NCI-H1417 treated with DMSO at 0.1 percent for 48 hours (cell line): ENCODE results near the gene EP400.
"Not testable (repeated sequence)": the region's sequence is repeated elsewhere in the genome, so short reads cannot be mapped to it uniquely, and the experiment has no call there.

Experiments
- DNase-seq: peaks from one replicate; lab custom pipeline; 2025; lab: John Stamatoyannopoulos, UW

The EP400 gene

DNA sequence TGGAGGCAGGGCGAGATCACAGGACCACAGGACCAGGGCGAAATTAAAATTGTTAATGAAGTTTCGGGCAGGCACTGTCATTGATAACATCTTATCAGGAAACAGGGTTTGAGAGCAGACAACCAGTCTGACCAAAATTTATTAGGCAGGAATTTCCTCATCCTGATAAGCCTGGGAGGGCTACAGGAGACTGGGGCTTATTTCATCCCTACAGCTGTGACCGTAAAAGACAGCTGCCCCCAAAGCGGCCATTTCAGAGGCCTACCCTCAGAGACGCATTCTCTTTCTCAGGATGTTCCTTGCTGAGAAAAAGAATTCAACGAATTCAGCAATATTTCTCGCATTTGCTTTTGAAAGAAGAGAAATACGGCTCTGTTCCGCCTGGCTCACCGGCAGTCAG is 97.9 kb downstream of the EP400 start:
- not testable (repeated sequence) for DNase-seq

GRCh38 chr12:132049442-132049841 is 99.7 kb downstream of the EP400 start:
- no peak for DNase-seq

GRCh38 chr12:132049876-132050275 is 100.1 kb downstream of the EP400 start:
- DNase-seq: no peak

- not testable (repeated sequence) for DNase-seq
These were observed 102.0 kb downstream of the EP400 start for GRCh38 chr12:132051718-132052117.

DNA sequence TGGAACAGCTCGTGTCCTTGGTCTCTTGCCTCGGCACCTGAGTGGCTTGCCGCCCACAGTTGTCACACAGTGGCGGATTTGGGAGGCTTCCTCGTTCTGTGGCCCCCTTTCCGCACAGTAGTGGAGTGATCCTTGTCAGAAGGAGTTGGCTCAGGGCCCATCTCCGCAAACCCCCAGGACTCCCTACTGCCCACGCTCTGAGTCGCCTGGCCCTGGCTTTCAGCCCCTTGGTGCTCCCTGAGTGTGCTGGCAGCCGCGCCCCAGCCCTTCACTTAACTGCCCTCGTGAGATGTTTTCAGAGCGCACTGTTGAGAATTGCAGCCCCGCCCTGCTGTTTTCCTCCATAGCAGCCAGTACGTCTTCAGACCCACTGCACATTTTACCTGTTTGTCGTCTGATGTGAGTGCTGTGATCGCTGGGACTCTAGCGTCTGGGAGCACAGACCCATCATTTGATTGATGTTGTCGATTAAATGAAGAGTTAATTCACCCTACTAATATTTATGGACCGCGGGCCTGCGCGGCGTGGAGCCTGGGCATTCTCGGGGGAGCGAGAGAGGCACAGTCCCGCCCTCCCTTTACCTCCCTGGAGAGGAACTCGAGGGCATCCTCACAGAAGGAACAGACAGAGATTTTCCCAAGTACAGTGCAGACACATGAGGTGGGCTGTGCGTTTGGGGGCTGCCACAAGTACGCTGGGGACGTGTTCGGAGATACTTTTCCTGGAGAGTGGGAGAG is 102.6 kb downstream of the EP400 start:
- DNase-seq: no peak

- no peak for DNase-seq
These were observed 103.9 kb downstream of the EP400 start for GRCh38 chr12:132053338-132054330.

- DNase-seq: no peak
These were observed 105.2 kb downstream of the EP400 start for GRCh38 chr12:132054983-132055382.

- DNase-seq: no peak
These were observed 105.9 kb downstream of the EP400 start for GRCh38 chr12:132055535-132056096.

DNA sequence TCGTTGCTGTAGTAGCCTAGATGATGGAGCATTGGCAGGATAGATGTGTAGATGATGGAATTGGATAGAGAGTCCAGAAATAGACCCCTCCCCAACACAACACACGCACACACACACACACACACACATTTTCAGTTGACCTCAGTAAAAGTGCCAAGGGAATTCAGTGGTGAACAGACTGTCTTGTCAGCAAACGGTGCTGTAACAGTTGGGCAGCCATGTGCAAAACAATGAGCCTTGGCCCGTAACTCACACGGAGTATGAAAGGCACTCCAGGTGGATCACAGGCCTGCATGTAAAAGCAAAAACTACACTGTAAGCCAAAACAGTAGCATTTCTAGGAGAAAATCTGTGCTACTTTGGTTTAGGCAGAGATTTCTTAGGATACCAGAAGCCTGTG is 106.6 kb downstream of the EP400 start:
- DNase-seq: no peak

DNA sequence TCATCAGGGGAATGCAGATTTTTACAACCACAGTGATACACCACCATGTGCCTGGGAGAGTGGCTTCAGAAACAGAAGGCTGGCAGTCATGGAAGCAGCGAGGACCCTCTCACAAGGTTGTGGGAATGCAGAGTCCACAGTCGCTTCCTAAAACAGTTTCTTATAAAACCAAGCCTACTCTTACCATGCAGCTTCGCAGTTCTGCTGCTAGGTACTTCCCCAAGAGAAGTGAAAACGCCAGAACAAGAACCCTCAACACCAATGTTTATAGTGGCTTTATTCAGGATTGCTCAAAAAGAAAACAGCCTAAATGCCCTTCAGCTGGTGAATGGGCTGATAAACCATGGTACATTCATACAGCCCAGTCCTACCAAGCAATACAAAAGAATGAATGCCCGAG is 107.2 kb downstream of the EP400 start:
- DNase-seq: no peak

GRCh38 chr12:132057691-132058090 is 107.9 kb downstream of the EP400 start:
- no peak for DNase-seq

- DNase-seq: no peak
These were observed 111.5 kb downstream of the EP400 start for GRCh38 chr12:132061197-132061596.

GRCh38 chr12:132061641-132062430 is 112.1 kb downstream of the EP400 start:
- DNase-seq: no peak

DNA sequence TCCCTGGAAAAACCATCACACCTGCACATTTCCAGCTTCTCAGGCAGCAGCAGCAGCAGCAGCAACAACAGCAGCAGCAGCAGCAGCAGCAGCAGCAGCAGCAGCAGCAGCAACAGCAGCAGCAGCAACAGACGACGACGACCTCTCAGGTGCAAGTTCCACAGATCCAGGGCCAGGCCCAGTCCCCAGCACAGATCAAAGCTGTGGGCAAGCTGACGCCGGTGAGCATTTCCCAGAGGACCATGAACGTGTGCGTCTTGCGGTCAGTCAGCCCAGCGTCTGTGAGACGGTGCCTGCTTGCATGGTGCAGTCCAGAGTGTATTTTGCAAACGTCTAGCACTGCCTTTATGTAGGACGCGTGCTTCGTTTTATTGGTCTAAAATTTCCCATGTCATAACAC is 112.7 kb downstream of the EP400 start:
- DNase-seq: no peak

DNA sequence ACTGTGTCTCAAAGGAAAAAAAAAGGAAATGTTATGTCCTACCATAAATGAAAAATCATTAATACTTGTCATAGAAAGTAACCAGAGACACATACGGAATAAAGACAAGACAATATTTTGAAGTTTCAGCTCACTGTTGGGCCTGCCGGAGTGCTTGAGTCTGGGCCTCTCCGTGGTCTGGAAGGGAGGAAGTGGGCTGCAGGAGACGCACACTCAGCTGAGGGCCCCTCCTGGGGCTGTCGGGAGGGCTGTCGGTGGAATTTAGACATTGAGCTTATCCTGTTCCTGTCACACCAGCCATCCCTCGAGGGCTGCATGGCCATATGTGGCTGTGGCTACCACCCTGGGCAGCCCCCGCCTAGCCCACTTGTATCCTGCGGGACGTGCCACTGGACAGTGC is 113.7 kb downstream of the EP400 start:
- no peak for DNase-seq

DNA sequence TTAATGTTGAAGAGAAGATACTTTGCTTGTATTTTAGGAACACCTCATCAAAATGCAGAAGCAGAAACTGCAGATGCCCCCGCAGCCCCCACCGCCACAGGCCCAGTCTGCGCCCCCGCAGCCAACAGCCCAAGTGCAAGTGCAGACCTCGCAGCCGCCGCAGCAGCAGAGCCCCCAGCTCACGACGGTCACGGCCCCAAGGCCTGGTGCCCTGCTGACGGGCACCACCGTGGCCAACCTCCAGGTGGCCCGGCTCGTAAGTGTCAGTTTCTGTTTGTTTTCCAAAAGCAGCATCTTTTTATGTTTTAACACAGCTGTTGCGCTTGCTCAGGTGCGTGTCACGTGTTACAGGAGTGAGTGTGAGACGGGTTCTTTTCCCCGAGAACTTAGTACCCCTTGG is 114.9 kb downstream of the EP400 start:
- no peak for DNase-seq

DNA sequence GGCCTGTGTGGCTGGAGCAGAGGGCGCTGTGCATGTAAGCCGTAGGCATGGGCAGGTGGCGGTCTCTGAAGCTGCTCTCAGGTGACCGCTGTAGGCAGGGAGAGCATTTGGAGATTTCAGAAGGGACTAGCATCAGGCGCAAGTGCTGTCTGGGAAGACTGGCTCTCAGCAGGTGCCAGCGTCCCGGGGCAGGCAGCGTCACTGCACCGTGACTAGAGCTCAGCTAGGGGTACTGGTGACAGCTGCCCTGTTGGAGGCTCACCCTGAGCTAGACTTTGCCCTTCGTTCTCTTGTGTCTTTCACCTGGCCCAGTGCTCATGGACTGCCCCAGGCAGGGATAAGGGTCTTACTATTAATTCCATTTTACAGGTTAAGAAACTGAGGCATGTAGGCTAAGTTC is 115.5 kb downstream of the EP400 start:
- no peak for DNase-seq

- no peak for DNase-seq
These were observed 116.0 kb downstream of the EP400 start for GRCh38 chr12:132065609-132066344.

- no peak for DNase-seq
These were observed 116.6 kb downstream of the EP400 start for GRCh38 chr12:132066345-132066685.

GRCh38 chr12:132066749-132067148 is 117.0 kb downstream of the EP400 start:
- no peak for DNase-seq

DNA sequence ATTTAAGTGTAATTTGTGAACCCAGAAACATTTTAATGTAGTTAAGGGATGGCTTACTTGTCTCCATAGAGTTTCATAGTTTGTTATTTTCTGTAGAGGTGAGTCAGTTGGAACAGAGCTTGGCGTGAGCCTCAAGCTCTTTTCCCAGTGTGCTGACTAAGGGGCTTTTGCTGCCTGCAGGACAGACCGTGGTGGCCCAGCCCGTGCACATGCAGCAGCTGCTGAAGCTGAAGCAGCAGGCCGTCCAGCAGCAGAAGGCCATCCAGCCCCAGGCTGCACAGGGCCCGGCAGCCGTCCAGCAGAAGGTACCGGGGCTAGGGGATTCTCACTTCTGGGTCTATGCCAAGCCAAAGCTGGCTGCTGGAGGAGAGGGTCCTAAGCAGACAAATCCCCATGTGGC is 117.4 kb downstream of the EP400 start:
- no peak for DNase-seq
